IMR-90 (cell line): ENCODE results near the gene RHBDD1.

ENCODE experiments used
- BHLHE40 ChIP-seq: fragments of 150-350 bp; IDR thresholded peaks from 2 replicates; pipeline ENCODE4 v1.6.1; 2016; ENCODE audit warnings: mild to moderate bottlenecking, low read depth, low read length
- CEBPB ChIP-seq: IDR thresholded peaks from 2 replicates; pipeline ENCODE4 v1.6.1; 2012; ENCODE audit warnings: low read depth, low read length, improper control_type of control experiment
- CHD1 ChIP-seq: IDR thresholded peaks from 2 replicates; pipeline ENCODE4 v1.6.1; 2012; ENCODE audit warnings: low read depth, low read length, improper control_type of control experiment
- CTCF ChIP-seq: conservative IDR thresholded peaks from 2 replicates; pipeline ENCODE4 v1.5.1; 2012; ENCODE audit warnings: mild to moderate bottlenecking, low read depth, low read length, improper control_type of control experiment
- MAFK ChIP-seq: IDR thresholded peaks from 2 replicates; pipeline ENCODE4 v1.6.1; 2012; ENCODE audit warnings: low read depth, low read length, improper control_type of control experiment
- MXI1 ChIP-seq: IDR thresholded peaks from 2 replicates; pipeline ENCODE4 v1.6.1; 2012; ENCODE audit warnings: low read depth, mild to moderate bottlenecking, low read length, moderate library complexity, borderline replicate concordance
- POLR2A ChIP-seq: IDR thresholded peaks from 2 replicates; pipeline ENCODE4 v1.6.1; 2012; ENCODE audit warnings: mild to moderate bottlenecking, low read depth, low read length
- RAD21 ChIP-seq: IDR thresholded peaks from 2 replicates; pipeline ENCODE4 v1.6.1; 2012; ENCODE audit warnings: low read length, improper control_type of control experiment
- RFX5 ChIP-seq: IDR thresholded peaks from 2 replicates; pipeline ENCODE4 v1.8.0; 2012; ENCODE audit warnings: low read depth, mild to moderate bottlenecking, low read length, moderate library complexity
- SMC3 ChIP-seq: fragments of 150-350 bp; IDR thresholded peaks from 2 replicates; pipeline ENCODE4 v1.6.1; 2016; ENCODE audit warnings: low read depth, mild to moderate bottlenecking, antibody characterized with exemption, low read length, moderate library complexity
- USF2 ChIP-seq: fragments of 150-350 bp; IDR thresholded peaks from 2 replicates; pipeline ENCODE4 v1.6.1; 2017; ENCODE audit warnings: mild to moderate bottlenecking, antibody characterized with exemption, low read length, low read depth

GRCh38 chr2:227013330-227013729, 177.5 kb downstream of the RHBDD1 start:
- TF ChIP-seq CTCF (no peak), RFX5 (no peak), RAD21 (no peak), POLR2A (no peak), SMC3 (no peak), CHD1 (no peak), MXI1 (no peak), USF2 (no peak), MAFK (no peak), CEBPB (no peak), BHLHE40 (no peak)
